ENCODE measurements around the gene ZNF70. TPM values are rescaled to one million over a fixed set of nuclear protein-coding genes. Genes with fewer than 3 reads are reported as not detected.

ZNF70 gene
- total and polyA plus RNA-seq, 10 of the 15 experiments (the other 5 are each of a cell fraction or from before 2014, with no cell fraction given) = 0.15 to 2.3 (median 0.85) TPM

GRCh38 chr22:23691748-23692423 lies 59.0 kb downstream of the ZNF70 start:
- ATAC-seq = no peak
- intact Hi-C loops (cut with micrococcal nuclease; ENCODE audit: unreplicated experiment) (no loop called here), in situ Hi-C loops (cut with MboI) (no loop called here)
- Histone ChIP-seq H3K9me3 (replicated peaks; ENCODE audit: control insufficient read depth, insufficient read depth, low read length) (no peaks in the 10 kb centered on the region), H3K9ac (ENCODE audit: control insufficient read depth, insufficient read depth, low read length) (no peak overlapping the region), H3K36me3 (ENCODE audit: control insufficient read depth in 2 of 2, insufficient read depth in 2 of 2, low read length in 1 of 2) (peaks cover 8 to 10% of the 10 kb centered on the region in 2 experiments; a peak in 3 of 4 replicates), H4K20me1 (ENCODE audit: control insufficient read depth, insufficient read depth) (0 out of 2 replicates have a peak, but pooled peaks cover 3% of the 10 kb centered on the region), H2AFZ (ENCODE audit: control insufficient read depth, low read depth, low read length) (no peak overlapping the region), H3K4me2 (ENCODE audit: control insufficient read depth, insufficient read depth) (no peak overlapping the region), H3K4me3 (no peak overlapping the region), H3K4me1 (ENCODE audit: control insufficient read depth, insufficient read depth, low read length) (peaks cover 12% of the 10 kb centered on the region), H3K27ac (ENCODE audit: control insufficient read depth, insufficient read depth) (no peak overlapping the region), H3K79me2 (ENCODE audit: control insufficient read depth, insufficient read depth, low read length) (no peaks in the 10 kb centered on the region), H3K27me3 (replicated peaks in 1 of 2; ENCODE audit: control insufficient read depth in 2 of 2, insufficient read depth in 2 of 2, low read length in 1 of 2) (no peaks in the 10 kb centered on the region)
- SMC1A ChIA-PET (ENCODE audit: uncharacterized antibody, unreplicated experiment) = no interaction called here
- WGBS (ENCODE audit: insufficient coverage, insufficient replicate concordance, low lambda C conversion rate, missing lambda C conversion rate) = 87% methylated on average over 12 of the region's 12 CpGs
- no peak for FAIRE-seq
- no peak for DNase-seq (ENCODE audit: low read depth, low spot score)
- CTCF ChIA-PET = interaction anchor here (0.6 kb wide), 1 partner anchor 22 kb away, joined by 3 read pairs; no protein-coding TSS in a partner anchor
- no TSS peak for BruUV-seq (replicated peaks)
- RAD21 ChIA-PET (ENCODE audit: unreplicated experiment) = no interaction called here
- POLR2A ChIA-PET = no interaction called here
- TF ChIP-seq, protein P1, sequence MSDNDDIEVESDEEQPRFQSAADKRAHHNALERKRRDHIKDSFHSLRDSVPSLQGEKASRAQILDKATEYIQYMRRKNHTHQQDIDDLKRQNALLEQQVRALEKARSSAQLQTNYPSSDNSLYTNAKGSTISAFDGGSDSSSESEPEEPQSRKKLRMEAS (IDR thresholded peaks at IDR 0.05; ENCODE audit: low read depth, low read length) = no peak
- TF ChIP-seq, protein P2, sequence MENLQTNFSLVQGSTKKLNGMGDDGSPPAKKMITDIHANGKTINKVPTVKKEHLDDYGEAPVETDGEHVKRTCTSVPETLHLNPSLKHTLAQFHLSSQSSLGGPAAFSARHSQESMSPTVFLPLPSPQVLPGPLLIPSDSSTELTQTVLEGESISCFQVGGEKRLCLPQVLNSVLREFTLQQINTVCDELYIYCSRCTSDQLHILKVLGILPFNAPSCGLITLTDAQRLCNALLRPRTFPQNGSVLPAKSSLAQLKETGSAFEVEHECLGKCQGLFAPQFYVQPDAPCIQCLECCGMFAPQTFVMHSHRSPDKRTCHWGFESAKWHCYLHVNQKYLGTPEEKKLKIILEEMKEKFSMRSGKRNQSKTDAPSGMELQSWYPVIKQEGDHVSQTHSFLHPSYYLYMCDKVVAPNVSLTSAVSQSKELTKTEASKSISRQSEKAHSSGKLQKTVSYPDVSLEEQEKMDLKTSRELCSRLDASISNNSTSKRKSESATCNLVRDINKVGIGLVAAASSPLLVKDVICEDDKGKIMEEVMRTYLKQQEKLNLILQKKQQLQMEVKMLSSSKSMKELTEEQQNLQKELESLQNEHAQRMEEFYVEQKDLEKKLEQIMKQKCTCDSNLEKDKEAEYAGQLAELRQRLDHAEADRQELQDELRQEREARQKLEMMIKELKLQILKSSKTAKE (IDR thresholded peaks at IDR 0.05; ENCODE audit: low read depth, poor library complexity, severe bottlenecking) = no peak
- TF ChIP-seq E2F8 (IDR thresholded peaks at IDR 0.05; ENCODE audit: low read depth, partially characterized antibody) = no peak
- no peak for TF ChIP-seq WRNIP1 (IDR thresholded peaks at IDR 0.05; ENCODE audit: borderline replicate concordance, low read depth, low read length)
- TF ChIP-seq JUNB (IDR thresholded peaks at IDR 0.05) = no peak
- TF ChIP-seq MXI1 (IDR thresholded peaks at IDR 0.05; ENCODE audit: low read depth, low read length) = no peak
- TF ChIP-seq PAX5 (IDR thresholded peaks at IDR 0.05; ENCODE audit: borderline replicate concordance, low read depth, low read length) = no peak
- TF ChIP-seq RELA (IDR thresholded peaks at IDR 0.05; ENCODE audit: borderline replicate concordance, partially characterized antibody) = no peak
- TF ChIP-seq, protein P3, sequence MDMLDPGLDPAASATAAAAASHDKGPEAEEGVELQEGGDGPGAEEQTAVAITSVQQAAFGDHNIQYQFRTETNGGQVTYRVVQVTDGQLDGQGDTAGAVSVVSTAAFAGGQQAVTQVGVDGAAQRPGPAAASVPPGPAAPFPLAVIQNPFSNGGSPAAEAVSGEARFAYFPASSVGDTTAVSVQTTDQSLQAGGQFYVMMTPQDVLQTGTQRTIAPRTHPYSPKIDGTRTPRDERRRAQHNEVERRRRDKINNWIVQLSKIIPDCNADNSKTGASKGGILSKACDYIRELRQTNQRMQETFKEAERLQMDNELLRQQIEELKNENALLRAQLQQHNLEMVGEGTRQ (IDR thresholded peaks at IDR 0.05; ENCODE audit: borderline replicate concordance, low read depth, low read length) = no peak
- TF ChIP-seq EED (IDR thresholded peaks at IDR 0.05; ENCODE audit: low read depth) = no peak
- no peak for TF ChIP-seq SPI1 (IDR thresholded peaks at IDR 0.05; ENCODE audit: borderline replicate concordance, insufficient read depth, low read depth, low read length)
- TF ChIP-seq SREBF1 (IDR thresholded peaks at IDR 0.05; ENCODE audit: low read length) = no peak
- TF ChIP-seq, protein P4, sequence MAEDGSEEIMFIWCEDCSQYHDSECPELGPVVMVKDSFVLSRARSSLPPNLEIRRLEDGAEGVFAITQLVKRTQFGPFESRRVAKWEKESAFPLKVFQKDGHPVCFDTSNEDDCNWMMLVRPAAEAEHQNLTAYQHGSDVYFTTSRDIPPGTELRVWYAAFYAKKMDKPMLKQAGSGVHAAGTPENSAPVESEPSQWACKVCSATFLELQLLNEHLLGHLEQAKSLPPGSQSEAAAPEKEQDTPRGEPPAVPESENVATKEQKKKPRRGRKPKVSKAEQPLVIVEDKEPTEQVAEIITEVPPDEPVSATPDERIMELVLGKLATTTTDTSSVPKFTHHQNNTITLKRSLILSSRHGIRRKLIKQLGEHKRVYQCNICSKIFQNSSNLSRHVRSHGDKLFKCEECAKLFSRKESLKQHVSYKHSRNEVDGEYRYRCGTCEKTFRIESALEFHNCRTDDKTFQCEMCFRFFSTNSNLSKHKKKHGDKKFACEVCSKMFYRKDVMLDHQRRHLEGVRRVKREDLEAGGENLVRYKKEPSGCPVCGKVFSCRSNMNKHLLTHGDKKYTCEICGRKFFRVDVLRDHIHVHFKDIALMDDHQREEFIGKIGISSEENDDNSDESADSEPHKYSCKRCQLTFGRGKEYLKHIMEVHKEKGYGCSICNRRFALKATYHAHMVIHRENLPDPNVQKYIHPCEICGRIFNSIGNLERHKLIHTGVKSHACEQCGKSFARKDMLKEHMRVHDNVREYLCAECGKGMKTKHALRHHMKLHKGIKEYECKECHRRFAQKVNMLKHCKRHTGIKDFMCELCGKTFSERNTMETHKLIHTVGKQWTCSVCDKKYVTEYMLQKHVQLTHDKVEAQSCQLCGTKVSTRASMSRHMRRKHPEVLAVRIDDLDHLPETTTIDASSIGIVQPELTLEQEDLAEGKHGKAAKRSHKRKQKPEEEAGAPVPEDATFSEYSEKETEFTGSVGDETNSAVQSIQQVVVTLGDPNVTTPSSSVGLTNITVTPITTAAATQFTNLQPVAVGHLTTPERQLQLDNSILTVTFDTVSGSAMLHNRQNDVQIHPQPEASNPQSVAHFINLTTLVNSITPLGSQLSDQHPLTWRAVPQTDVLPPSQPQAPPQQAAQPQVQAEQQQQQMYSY (CRISPR knock-in tag; IDR thresholded peaks at IDR 0.05) = no peak
- TF ChIP-seq NR2F1 (conservative IDR thresholded peaks at IDR 0.05) = no peak
